ENCODE measurements around the gene ZFP92.

Gene ZFP92

GRCh38 chrX:153456161-153456560 lies 44.9 kb downstream of the ZFP92 start:
- no peak for DNase-seq (ENCODE audit: low read depth, low spot score)

DNA sequence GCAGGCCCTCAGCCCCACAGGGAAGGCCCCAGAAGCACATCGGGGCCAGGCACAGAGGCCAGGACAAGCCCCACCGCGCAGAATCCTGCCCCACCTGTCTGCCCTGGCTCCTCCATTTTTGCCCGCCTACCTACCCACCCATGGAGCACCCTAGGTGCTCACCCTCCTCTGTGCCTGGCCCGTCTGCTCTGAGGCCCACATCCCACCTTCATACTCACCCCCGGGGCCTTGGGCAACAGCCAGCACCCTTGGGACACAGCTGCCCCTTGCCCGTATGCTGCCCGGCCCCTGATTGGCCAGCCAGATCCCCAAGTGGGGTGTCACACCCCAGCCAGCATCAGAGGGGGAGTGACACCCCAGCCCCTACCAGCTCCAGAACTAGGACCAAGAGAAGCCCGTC lies 45.4 kb downstream of the ZFP92 start:
- DNase-seq (ENCODE audit: low read depth, low spot score) = no peak

GRCh38 chrX:153457136-153457825 lies 46.0 kb downstream of the ZFP92 start:
- no peak for DNase-seq (ENCODE audit: low read depth, low spot score)

DNA sequence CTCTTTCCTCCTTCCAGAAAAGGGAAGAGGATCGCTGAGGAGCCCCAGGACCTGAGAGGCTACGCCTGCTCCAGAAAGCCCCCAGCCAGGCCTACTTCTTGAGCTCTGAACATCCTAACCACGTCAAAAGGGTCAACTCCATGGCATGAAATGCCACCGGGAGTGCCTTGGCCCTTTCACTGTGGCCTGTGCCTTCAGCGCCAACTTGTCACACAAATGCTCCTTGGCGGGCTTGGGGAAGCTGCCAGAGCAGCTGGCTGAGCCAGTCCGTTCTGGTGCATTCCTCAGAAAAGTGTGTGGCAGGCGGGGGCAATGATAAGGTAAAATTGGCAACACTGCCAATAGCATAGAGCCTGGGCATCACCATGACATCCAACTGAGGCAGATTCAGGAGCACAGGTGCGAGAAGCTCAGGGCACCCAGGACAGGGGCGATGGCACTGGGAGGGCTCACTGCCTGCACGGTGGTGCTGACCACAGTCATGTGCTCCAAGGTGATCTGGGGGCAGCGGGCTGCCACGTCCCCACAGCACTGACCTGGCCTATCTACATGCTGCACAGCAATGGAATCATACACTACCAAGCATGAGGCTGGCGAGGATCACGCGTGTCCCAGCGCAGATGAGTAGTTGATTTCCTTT lies 46.7 kb downstream of the ZFP92 start:
- no peak for DNase-seq (ENCODE audit: low read depth, low spot score)

DNA sequence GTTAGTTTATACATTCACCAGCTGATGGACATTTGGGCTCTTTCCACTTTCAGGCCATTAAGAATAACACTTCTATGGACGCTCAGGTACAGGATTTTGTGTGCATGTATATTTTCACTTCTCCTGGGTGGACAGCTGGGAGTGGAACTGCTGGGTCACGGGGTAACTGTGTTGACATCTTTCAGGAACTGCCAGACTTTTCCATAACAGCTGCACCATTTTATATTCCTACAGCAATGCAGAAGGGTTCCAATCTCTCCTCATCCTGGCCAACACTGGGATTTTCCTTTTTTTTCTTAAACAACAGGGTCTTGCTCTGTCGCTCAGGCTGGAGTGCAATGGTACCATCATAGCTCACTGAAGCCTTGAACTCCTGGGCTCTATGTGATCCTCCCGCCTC lies 47.2 kb downstream of the ZFP92 start:
- DNase-seq (ENCODE audit: low read depth, low spot score) = no peak

GRCh38 chrX:153459986-153460385 lies 48.7 kb downstream of the ZFP92 start:
- DNase-seq (ENCODE audit: low read depth, low spot score) = no peak

- DNase-seq (ENCODE audit: low read depth, low spot score) = no peak
Observed at GRCh38 chrX:153460826-153461225, 49.6 kb downstream of the ZFP92 start.

Data from smooth muscle cell of the brain vasculature (primary cell).